ENCODE results near the gene MYLK4.

DNA sequence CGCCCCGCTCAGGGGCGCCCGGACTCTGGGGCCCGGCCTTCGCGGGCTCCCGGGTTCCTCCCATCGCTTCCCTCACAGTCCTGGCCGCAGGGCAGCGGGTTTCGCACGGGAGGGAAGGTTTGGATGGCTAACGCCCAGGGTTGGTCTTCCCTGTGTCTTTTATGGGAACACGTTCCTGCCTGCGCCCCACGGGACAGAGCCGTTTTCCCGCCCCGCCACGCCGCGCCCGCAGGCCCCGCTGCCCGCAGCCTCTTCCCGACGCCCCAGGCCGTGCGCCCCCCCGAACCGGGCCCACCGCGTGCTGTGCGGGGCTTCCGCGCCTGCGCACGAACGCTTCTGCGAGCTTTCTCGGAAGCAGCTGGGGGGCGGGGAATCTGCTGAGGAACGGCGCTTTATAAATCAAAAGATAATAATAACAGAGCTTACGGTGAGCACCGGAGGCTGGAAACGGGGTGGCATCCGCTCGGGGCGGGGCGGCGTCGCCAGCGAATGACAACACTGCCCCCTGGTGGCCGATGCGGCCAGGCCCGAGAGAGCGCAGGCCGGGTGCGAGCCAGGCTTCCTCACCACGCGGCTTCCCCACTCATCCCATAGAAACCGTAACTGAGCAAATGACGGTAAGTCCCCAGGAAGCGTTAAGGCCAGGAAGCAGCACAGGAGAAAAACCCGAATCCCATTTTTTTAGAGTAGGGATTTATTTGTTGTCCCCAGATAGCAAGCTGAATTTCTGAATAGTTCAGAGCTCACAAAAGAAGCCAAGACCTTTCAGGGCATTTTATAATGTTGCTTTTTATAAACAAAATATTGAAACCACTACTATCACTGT is 116.4 kb downstream of the MYLK4 start:
- TF ChIP-seq ZNF274 (IDR thresholded peaks at IDR 0.05; ENCODE audit: low read depth, low read length) (no peak), YY1 (IDR thresholded peaks at IDR 0.05; ENCODE audit: insufficient read depth, insufficient read length) (no peak)

Measured in NT2/D1 (cell line).